Endothelial cell of umbilical vein (primary cell): ENCODE results near the gene C11orf58.

Experiments used
- CTCF ChIP-seq, 2 donors: IDR thresholded peaks; 1 replicate in 1 of 2; 2 replicates in 1 of 2; pipeline ENCODE4 v1.5.1; 2011; ENCODE audit warnings: low read length in 2 of 2, mild to moderate bottlenecking in 2 of 2, moderate library complexity in 2 of 2, control low read depth in 1 of 2, inconsistent platforms in 1 of 2, low read depth in 1 of 2; ENCODE audit not compliant: insufficient read depth in 1 of 2; ENCODE audit errors: extremely low read depth in 1 of 2
- EZH2 ChIP-seq: IDR thresholded peaks from 2 replicates; pipeline ENCODE4 v1.6.1; 2012; ENCODE audit warnings: borderline replicate concordance, low read depth, mild to moderate bottlenecking, moderate library complexity, low read length, inconsistent platforms; ENCODE audit not compliant: severe bottlenecking
- MAX ChIP-seq: IDR thresholded peaks from 2 replicates; pipeline ENCODE4 v1.6.1; 2011; ENCODE audit not compliant: insufficient read depth, insufficient read length
- POLR2A ChIP-seq: IDR thresholded peaks from 2 replicates; pipeline ENCODE4 v1.6.1; 2012; ENCODE audit warnings: low read depth, mild to moderate bottlenecking, control low read depth, low read length
- POLR2AphosphoS5 ChIP-seq: IDR thresholded peaks from 2 replicates; pipeline ENCODE4 v1.6.1; 2012; ENCODE audit warnings: low read depth, mild to moderate bottlenecking, control low read depth, low read length, moderate library complexity; ENCODE audit not compliant: insufficient read depth

GRCh38 chr11:16771350-16772140, 33.1 kb downstream of the C11orf58 start:
- no peak for TF ChIP-seq POLR2AphosphoS5
- no peak for TF ChIP-seq CTCF (IDR thresholded peaks at IDR 0.05; ENCODE audit: extremely low read depth in 1 of 2, insufficient read depth in 1 of 2, low read depth in 1 of 2, low read length in 2 of 2)
- TF ChIP-seq POLR2A, result no peak
- no peak for TF ChIP-seq EZH2
- no peak for TF ChIP-seq MAX
